Measurements from ENCODE around the gene SP140L.

DNA sequence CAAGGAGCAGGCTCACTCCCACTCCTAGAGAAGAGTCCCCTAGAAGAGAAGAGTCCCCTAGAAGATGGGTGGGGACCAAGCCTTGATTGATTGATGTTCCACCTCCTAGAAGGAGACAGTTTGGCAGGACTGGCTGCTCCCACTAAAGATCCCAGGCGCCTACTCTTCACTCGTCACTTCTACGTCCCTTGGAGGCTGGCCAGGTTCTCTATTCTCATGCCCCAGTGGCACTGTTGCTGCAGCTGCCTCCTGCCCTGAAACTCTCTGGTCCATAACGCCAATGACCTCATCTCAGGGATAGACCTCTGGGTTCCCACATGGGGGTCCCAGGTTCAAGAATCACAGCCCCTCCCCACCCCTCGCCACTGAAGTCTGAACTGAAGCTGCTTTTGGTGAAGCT, 2.5 kb upstream of the SP140L start:
- TF ChIP-seq, protein P1, sequence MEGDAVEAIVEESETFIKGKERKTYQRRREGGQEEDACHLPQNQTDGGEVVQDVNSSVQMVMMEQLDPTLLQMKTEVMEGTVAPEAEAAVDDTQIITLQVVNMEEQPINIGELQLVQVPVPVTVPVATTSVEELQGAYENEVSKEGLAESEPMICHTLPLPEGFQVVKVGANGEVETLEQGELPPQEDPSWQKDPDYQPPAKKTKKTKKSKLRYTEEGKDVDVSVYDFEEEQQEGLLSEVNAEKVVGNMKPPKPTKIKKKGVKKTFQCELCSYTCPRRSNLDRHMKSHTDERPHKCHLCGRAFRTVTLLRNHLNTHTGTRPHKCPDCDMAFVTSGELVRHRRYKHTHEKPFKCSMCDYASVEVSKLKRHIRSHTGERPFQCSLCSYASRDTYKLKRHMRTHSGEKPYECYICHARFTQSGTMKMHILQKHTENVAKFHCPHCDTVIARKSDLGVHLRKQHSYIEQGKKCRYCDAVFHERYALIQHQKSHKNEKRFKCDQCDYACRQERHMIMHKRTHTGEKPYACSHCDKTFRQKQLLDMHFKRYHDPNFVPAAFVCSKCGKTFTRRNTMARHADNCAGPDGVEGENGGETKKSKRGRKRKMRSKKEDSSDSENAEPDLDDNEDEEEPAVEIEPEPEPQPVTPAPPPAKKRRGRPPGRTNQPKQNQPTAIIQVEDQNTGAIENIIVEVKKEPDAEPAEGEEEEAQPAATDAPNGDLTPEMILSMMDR (IDR thresholded peaks at IDR 0.05), result no peak
- no peak for TF ChIP-seq POLR2AphosphoS5 (IDR thresholded peaks at IDR 0.05)
- no peak for TF ChIP-seq EP300 (IDR thresholded peaks at IDR 0.05)

Measured in upper lobe of left lung (tissue), 4 donors.